K562 (cell line): ENCODE data around the gene SMG6. TPM values are rescaled to one million over a fixed set of nuclear protein-coding genes. Genes with fewer than 3 reads are reported as not detected.

Experiments
- ATAC-seq: fragments of 200-7000 bp; cut with Tn5 transposase; 3 replicates; pipeline ENCODE4 v1.9.1; 2020; ENCODE audit warnings: moderate library complexity
- BruUV-seq: library from RNA; stranded (reverse); fragments of 400-500 nt; replicated peaks from 2 replicates; lab custom pipeline; 2021; lab: Mats Ljungman, UMichigan
- CTCF ChIA-PET: fragments of 300-600 bp; formaldehyde crosslinking; extraction: SDS; loops from one replicate; lab custom pipeline; 2021; ENCODE audit warnings: low intra/inter-chr PET ratio; lab: Yijun Ruan, JAX
- POLR2A ChIA-PET: fragments of 300-600, 350-650 bp; sonication (Branson Sonifier 250); formaldehyde crosslinking; extraction: SDS; loops from one replicate; lab custom pipeline; 2021; ENCODE audit warnings: antibody characterized with exemption, inconsistent platforms; lab: Yijun Ruan, JAX
- DNase-seq, 4 experiments: peaks; one replicate each; pipeline versions ENCODE4 v3.0.0 to v3.0.0-alpha.2; 2011 to 2018; ENCODE audit warnings: low spot score in 3 of 4, mixed read lengths in 3 of 4; ENCODE audit errors: extremely low read depth in 1 of 4
- FAIRE-seq: peaks from 2 replicates; lab custom pipeline; 2011; peaks lifted over from hg19 to GRCh38; lab: Jason Lieb, UNC
- H2AFZ ChIP-seq: 2 replicates; pipeline ENCODE4 v1.6.0; 2011; ENCODE audit warnings: low read depth, low read length, control low read depth, inconsistent platforms
- H3K27ac ChIP-seq: fragments of 200-600 bp; 3 replicates; pipeline ENCODE4 v1.8.0; 2011; ENCODE audit warnings: low read depth, mild to moderate bottlenecking, control low read depth, inconsistent platforms, low read length, moderate library complexity, mixed read lengths; ENCODE audit errors: extremely low read depth
- H3K27me3 ChIP-seq, 2 experiments: fragments of 300-600 bp in 1 of 2; 2 replicates in 1 of 2; 3 replicates in 1 of 2; pipeline versions ENCODE4 v1.6.0 to v1.8.0; 2011; ENCODE audit warnings: inconsistent platforms in 2 of 2, low read length in 2 of 2, mild to moderate bottlenecking in 1 of 2, mixed read lengths in 1 of 2, moderate library complexity in 1 of 2; ENCODE audit not compliant: control insufficient read depth in 2 of 2, insufficient read depth in 2 of 2
- H3K36me3 ChIP-seq: fragments of 300-600 bp; 3 replicates; pipeline ENCODE4 v1.8.0; 2011; ENCODE audit warnings: mild to moderate bottlenecking, low read length, inconsistent platforms; ENCODE audit not compliant: control insufficient read depth, insufficient read depth
- H3K4me1 ChIP-seq, 2 experiments: fragments of 200-600 bp in 1 of 2; replicated peaks in 1 of 2; 2 replicates in 1 of 2; 3 replicates in 1 of 2; pipeline versions ENCODE4 v1.5.1 to v1.8.0; 2011; ENCODE audit warnings: inconsistent platforms in 2 of 2, low read length in 2 of 2, mild to moderate bottlenecking in 1 of 2, mixed read lengths in 1 of 2, moderate library complexity in 1 of 2; ENCODE audit not compliant: control insufficient read depth in 2 of 2, insufficient read depth in 2 of 2
- H3K4me2 ChIP-seq: 2 replicates; pipeline ENCODE4 v1.6.1; 2011; ENCODE audit warnings: low read length, control low read depth, inconsistent platforms, mixed read lengths; ENCODE audit not compliant: insufficient read depth
- H3K4me3 ChIP-seq: fragments of 200-600 bp; sonication (generic), shearing (Covaris generic); 2 replicates; pipeline ENCODE4 v1.5.1; 2016; ENCODE audit warnings: control low read depth, inconsistent platforms
- H3K79me2 ChIP-seq: fragments of 200-600 bp; 3 replicates; pipeline ENCODE4 v1.8.0; 2011; ENCODE audit warnings: low read length, inconsistent platforms; ENCODE audit not compliant: control insufficient read depth, insufficient read depth
- H3K9ac ChIP-seq, 2 experiments: 2 replicates each; pipeline versions ENCODE4 v1.6.0 to v1.6.1; 2011; ENCODE audit warnings: low read depth in 2 of 2, low read length in 2 of 2, control low read depth in 1 of 2, inconsistent platforms in 1 of 2, mild to moderate bottlenecking in 1 of 2, mixed read lengths in 1 of 2; ENCODE audit not compliant: insufficient read depth in 1 of 2
- H3K9me1 ChIP-seq: one replicate; pipeline ENCODE4 v1.6.0; 2011; ENCODE audit warnings: inconsistent platforms, mild to moderate bottlenecking, low read length, moderate library complexity; ENCODE audit not compliant: control insufficient read depth, insufficient read depth
- H3K9me3 ChIP-seq: replicated peaks from 2 replicates; pipeline ENCODE4 v1.5.1; 2011; ENCODE audit warnings: low read depth, low read length, inconsistent platforms; ENCODE audit not compliant: control insufficient read depth, insufficient read depth
- H4K20me1 ChIP-seq: replicated peaks from 2 replicates; pipeline ENCODE4 v1.6.1; 2011; ENCODE audit warnings: low read length, inconsistent platforms, mixed read lengths; ENCODE audit not compliant: control insufficient read depth, insufficient read depth
- CBX5 ChIP-seq: IDR thresholded peaks from 2 replicates; pipeline ENCODE4 v1.6.1; 2014; ENCODE audit warnings: low read depth, borderline replicate concordance
- MAFF ChIP-seq: IDR thresholded peaks from 2 replicates; pipeline ENCODE4 v1.6.1; 2012; ENCODE audit warnings: low read length, improper control_type of control experiment
- MYBL2 ChIP-seq, 2 experiments: fragments of 450-650 bp in 1 of 2; sonication (generic) in 1 of 2; formaldehyde crosslinking in 1 of 2; IDR thresholded peaks; 2 replicates each; pipeline versions ENCODE4 v1.6.1 to v1.8.1; 2017 to 2022; ENCODE audit warnings: borderline replicate concordance in 1 of 2, inconsistent platforms in 1 of 2, low read depth in 1 of 2, mild to moderate bottlenecking in 1 of 2, missing genetic modification reagents in 1 of 2, moderate library complexity in 1 of 2
- NFE2L1 ChIP-seq: fragments of 450-650 bp; IDR thresholded peaks from 2 replicates; pipeline ENCODE4 v1.6.1; 2016; ENCODE audit warnings: missing genetic modification characterization, low read depth, mild to moderate bottlenecking, missing compliant biosample characterization, moderate library complexity, borderline replicate concordance
- PML ChIP-seq: IDR thresholded peaks from 2 replicates; pipeline ENCODE4 v1.6.1; 2012; ENCODE audit warnings: low read length, inconsistent platforms
- SIN3A ChIP-seq, 2 experiments: fragments of 150-350 bp in 1 of 2; IDR thresholded peaks; 2 replicates each; pipeline ENCODE4 v1.6.1; 2011 to 2016; ENCODE audit warnings: borderline replicate concordance in 2 of 2, low read depth in 2 of 2, low read length in 2 of 2, mild to moderate bottlenecking in 2 of 2, moderate library complexity in 2 of 2; ENCODE audit not compliant: control insufficient read depth in 1 of 2
- SREBF2 ChIP-seq: sonication (generic); formaldehyde crosslinking; IDR thresholded peaks from 2 replicates; pipeline ENCODE4 v1.4.0; 2020; ENCODE audit warnings: mild to moderate bottlenecking, missing genetic modification reagents
- ZFP30 ChIP-seq: fragments of 250-450 bp; sonication (Bioruptor Pico); IDR thresholded peaks from 2 replicates; pipeline ENCODE4 v1.8.0; 2022; ENCODE audit warnings: moderate library complexity, mild to moderate bottlenecking, inconsistent platforms, borderline replicate concordance
- ZNF165 ChIP-seq: fragments of 250-450 bp; sonication (Bioruptor Pico); IDR thresholded peaks from 2 replicates; pipeline ENCODE4 v1.4.0; 2020; ENCODE audit warnings: borderline replicate concordance
- WGBS: fragments of 100-300 bp; shearing (Covaris generic); methylation state at CpG from one replicate; pipeline ENCODE4 v1.1.6; 2016; ENCODE audit warnings: low coverage, mixed read lengths; ENCODE audit not compliant: insufficient coverage; ENCODE audit errors: missing lambda C conversion rate; 5-methylcytosine and 5-hydroxymethylcytosine counted together
- in situ Hi-C: fragments of 300-500 bp; cut with MboI; formaldehyde crosslinking; loops from 4 replicates; pipeline ENCODE4 v1.15.0; 2018; ENCODE audit warnings: inconsistent platforms, mixed read lengths
- intact Hi-C: fragments of 100-400 bp; cut with micrococcal nuclease; formaldehyde crosslinking; loops from 2 replicates; pipeline ENCODE4 v1.14.2; 2022
- polyA plus RNA-seq, 8 experiments: library from polyadenylated mRNA; depleted of rRNA in 4 of 8; stranded (reverse) in 5 of 8; unstranded in 3 of 8; fragments of >200 nt; fragmentation: Nextera tagmentation in 2 of 8; fragmentation: Illumina TruSeq in 1 of 8; extraction: Ambion mirVana in 2 of 8; extraction: Trizol in 1 of 8; gene quantifications; 2 replicates each; pipeline versions ENCODE4 v1.2.1 to v1.2.3, GENCODE V29; 2011 to 2014; ENCODE audit warnings: inconsistent platforms in 1 of 8, missing spikeins in 1 of 8
- total RNA-seq, 7 experiments: library from RNA; depleted of rRNA in 6 of 7; stranded (reverse); fragments of >200 nt in 6 of 7; fragmentation: Illumina TruSeq in 2 of 7; extraction: Trizol in 2 of 7; gene quantifications; 2 replicates each; pipeline versions ENCODE4 v1.2.1 to v1.2.3, GENCODE V29; 2011 to 2021; ENCODE audit warnings: low replicate concordance in 1 of 7
- TF ChIP-seq, protein P1 (sequence below), 2 experiments: fragments of 450-650 bp; formaldehyde crosslinking in 1 of 2; IDR thresholded peaks; 2 replicates each; pipeline versions ENCODE4 v1.4.0 to v1.6.1; 2014 to 2020; ENCODE audit warnings: mild to moderate bottlenecking in 2 of 2, borderline replicate concordance in 1 of 2, low read depth in 1 of 2
- TF ChIP-seq, protein P2 (sequence below): fragments of 250-450 bp; sonication (Bioruptor Pico); IDR thresholded peaks from 2 replicates; pipeline ENCODE4 v1.8.0; 2022; ENCODE audit warnings: inconsistent platforms

SMG6 gene
- total and polyA plus RNA-seq, 9 of the 15 experiments (the other 6 are each of a cell fraction or from before 2014, with no cell fraction given) = 0.44 to 13.9 (median 6.0) TPM

DNA sequence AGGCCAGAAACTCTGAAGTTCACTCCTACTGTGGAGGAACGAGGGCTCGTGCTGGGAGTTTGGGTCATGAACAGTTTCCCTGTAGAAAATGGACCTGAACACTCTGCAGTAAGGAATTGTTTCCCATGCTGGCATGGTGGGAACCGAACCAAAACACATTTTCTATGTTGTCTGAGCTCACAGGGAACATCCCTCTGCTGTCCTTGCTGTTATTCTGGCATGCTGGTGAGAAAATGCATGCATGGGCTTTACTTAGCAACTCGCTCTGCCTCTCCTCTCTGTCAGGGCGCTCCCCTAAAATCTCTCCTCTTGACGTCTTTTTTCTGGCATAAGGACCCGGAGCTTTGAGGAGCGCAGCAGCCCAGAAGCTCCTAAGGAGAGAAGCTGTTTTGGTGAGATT lies 283.9 kb downstream of the SMG6 start:
- intact Hi-C loops (no loop called here), in situ Hi-C loops (no loop called here)
- ATAC-seq (no peak), FAIRE-seq (no peak), DNase-seq (no peak)
- Histone ChIP-seq H3K27ac (no peak overlapping the region), H3K36me3 (no peaks in the 10 kb centered on the region), H2AFZ (no peak overlapping the region), H3K9ac (no peak overlapping the region), H3K9me3 (no peaks in the 10 kb centered on the region), H3K4me3 (no peak overlapping the region), H3K27me3 (peaks cover 28 to 80% of the 10 kb centered on the region in 2 experiments), H3K4me1 (peaks cover 0 to 19% of the 10 kb centered on the region in 2 experiments; a peak in 2 of 5 replicates), H3K79me2 (no peaks in the 10 kb centered on the region), H3K4me2 (no peak overlapping the region), H4K20me1 (peaks cover 8% of the 10 kb centered on the region; the same call in 1 of the 2 replicates), H3K9me1 (no peaks in the 10 kb centered on the region)
- POLR2A ChIA-PET = interaction anchor here (0.5 to 1.2 kb wide), 2 partner anchors 8 to 9 kb away, joined by 3 read pairs; no protein-coding TSS in a partner anchor
- CTCF ChIA-PET = no interaction called here
- no TSS peak for BruUV-seq
- 3% methylated on average over 8 of the region's 8 CpGs for WGBS
- no peak for TF ChIP-seq SREBF2
- TF ChIP-seq MAFF = no peak
- TF ChIP-seq, protein P1, sequence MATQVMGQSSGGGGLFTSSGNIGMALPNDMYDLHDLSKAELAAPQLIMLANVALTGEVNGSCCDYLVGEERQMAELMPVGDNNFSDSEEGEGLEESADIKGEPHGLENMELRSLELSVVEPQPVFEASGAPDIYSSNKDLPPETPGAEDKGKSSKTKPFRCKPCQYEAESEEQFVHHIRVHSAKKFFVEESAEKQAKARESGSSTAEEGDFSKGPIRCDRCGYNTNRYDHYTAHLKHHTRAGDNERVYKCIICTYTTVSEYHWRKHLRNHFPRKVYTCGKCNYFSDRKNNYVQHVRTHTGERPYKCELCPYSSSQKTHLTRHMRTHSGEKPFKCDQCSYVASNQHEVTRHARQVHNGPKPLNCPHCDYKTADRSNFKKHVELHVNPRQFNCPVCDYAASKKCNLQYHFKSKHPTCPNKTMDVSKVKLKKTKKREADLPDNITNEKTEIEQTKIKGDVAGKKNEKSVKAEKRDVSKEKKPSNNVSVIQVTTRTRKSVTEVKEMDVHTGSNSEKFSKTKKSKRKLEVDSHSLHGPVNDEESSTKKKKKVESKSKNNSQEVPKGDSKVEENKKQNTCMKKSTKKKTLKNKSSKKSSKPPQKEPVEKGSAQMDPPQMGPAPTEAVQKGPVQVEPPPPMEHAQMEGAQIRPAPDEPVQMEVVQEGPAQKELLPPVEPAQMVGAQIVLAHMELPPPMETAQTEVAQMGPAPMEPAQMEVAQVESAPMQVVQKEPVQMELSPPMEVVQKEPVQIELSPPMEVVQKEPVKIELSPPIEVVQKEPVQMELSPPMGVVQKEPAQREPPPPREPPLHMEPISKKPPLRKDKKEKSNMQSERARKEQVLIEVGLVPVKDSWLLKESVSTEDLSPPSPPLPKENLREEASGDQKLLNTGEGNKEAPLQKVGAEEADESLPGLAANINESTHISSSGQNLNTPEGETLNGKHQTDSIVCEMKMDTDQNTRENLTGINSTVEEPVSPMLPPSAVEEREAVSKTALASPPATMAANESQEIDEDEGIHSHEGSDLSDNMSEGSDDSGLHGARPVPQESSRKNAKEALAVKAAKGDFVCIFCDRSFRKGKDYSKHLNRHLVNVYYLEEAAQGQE (IDR thresholded peaks at IDR 0.05; ENCODE audit: borderline replicate concordance) = no peak
- TF ChIP-seq, protein P1 (CRISPR knock-in tag; IDR thresholded peaks at IDR 0.05; ENCODE audit: low read depth) = no peak
- TF ChIP-seq, protein P2, sequence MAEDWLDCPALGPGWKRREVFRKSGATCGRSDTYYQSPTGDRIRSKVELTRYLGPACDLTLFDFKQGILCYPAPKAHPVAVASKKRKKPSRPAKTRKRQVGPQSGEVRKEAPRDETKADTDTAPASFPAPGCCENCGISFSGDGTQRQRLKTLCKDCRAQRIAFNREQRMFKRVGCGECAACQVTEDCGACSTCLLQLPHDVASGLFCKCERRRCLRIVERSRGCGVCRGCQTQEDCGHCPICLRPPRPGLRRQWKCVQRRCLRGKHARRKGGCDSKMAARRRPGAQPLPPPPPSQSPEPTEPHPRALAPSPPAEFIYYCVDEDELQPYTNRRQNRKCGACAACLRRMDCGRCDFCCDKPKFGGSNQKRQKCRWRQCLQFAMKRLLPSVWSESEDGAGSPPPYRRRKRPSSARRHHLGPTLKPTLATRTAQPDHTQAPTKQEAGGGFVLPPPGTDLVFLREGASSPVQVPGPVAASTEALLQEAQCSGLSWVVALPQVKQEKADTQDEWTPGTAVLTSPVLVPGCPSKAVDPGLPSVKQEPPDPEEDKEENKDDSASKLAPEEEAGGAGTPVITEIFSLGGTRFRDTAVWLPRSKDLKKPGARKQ = no peak
- no peak for TF ChIP-seq SIN3A (IDR thresholded peaks at IDR 0.05; ENCODE audit: borderline replicate concordance in 2 of 2, control insufficient read depth in 1 of 2, low read depth in 2 of 2, low read length in 2 of 2)
- no peak for TF ChIP-seq ZFP30
- no peak for TF ChIP-seq MYBL2 (IDR thresholded peaks at IDR 0.05; ENCODE audit: low read depth)
- TF ChIP-seq MYBL2 (CRISPR knock-in tag; IDR thresholded peaks at IDR 0.05; ENCODE audit: borderline replicate concordance) = no peak
- no peak for TF ChIP-seq ZNF165 (CRISPR knock-in tag)
- no peak for TF ChIP-seq CBX5
- TF ChIP-seq PML = no peak
- no peak for TF ChIP-seq NFE2L1 (tag)
